Skeletal muscle tissue (tissue), 4 donors: ENCODE measurements around the gene SULT1A4. TPM values are rescaled to one million over a fixed set of nuclear protein-coding genes. Genes with fewer than 3 reads are reported as not detected.
"Not testable (repeated sequence)": the region's sequence is repeated elsewhere in the genome, so short reads cannot be mapped to it uniquely, and the experiment has no call there.

Experiments
- H3K27ac ChIP-seq: one replicate; pipeline ENCODE4 v1.7.0; 2013; ENCODE audit warnings: mild to moderate bottlenecking, low read depth, low read length, inconsistent platforms
- H3K27me3 ChIP-seq, 3 donors: one replicate each; pipeline ENCODE4 v1.7.0; 2013; ENCODE audit warnings: low read length in 3 of 3; ENCODE audit not compliant: control insufficient read depth in 3 of 3, insufficient read depth in 3 of 3
- H3K36me3 ChIP-seq, 3 donors: one replicate each; pipeline ENCODE4 v1.7.0; 2013; ENCODE audit warnings: low read length in 3 of 3; ENCODE audit not compliant: control insufficient read depth in 3 of 3, insufficient read depth in 3 of 3
- H3K4me1 ChIP-seq, 3 donors: one replicate each; pipeline ENCODE4 v1.7.0; 2013; ENCODE audit warnings: low read length in 3 of 3, mild to moderate bottlenecking in 3 of 3; ENCODE audit not compliant: control insufficient read depth in 3 of 3, insufficient read depth in 3 of 3
- H3K4me3 ChIP-seq, 3 donors: one replicate each; pipeline ENCODE4 v1.7.0; 2013; ENCODE audit warnings: low read length in 3 of 3
- H3K9ac ChIP-seq, 3 donors: one replicate each; pipeline ENCODE4 v1.7.0; 2013; ENCODE audit warnings: low read length in 3 of 3, mild to moderate bottlenecking in 3 of 3, moderate library complexity in 2 of 3, low read depth in 1 of 3
- H3K9me3 ChIP-seq, 3 donors: one replicate each; pipeline ENCODE4 v1.7.0; 2013; ENCODE audit warnings: low read length in 3 of 3; ENCODE audit not compliant: control insufficient read depth in 3 of 3
- total RNA-seq: library from RNA; depleted of rRNA; stranded (reverse); fragments of >200 nt; gene quantifications from one replicate; pipeline ENCODE4 v1.2.3, GENCODE V29; 2014
- donor health status: Osteomylitis.

Gene SULT1A4
- 2.6 TPM for total RNA-seq

DNA sequence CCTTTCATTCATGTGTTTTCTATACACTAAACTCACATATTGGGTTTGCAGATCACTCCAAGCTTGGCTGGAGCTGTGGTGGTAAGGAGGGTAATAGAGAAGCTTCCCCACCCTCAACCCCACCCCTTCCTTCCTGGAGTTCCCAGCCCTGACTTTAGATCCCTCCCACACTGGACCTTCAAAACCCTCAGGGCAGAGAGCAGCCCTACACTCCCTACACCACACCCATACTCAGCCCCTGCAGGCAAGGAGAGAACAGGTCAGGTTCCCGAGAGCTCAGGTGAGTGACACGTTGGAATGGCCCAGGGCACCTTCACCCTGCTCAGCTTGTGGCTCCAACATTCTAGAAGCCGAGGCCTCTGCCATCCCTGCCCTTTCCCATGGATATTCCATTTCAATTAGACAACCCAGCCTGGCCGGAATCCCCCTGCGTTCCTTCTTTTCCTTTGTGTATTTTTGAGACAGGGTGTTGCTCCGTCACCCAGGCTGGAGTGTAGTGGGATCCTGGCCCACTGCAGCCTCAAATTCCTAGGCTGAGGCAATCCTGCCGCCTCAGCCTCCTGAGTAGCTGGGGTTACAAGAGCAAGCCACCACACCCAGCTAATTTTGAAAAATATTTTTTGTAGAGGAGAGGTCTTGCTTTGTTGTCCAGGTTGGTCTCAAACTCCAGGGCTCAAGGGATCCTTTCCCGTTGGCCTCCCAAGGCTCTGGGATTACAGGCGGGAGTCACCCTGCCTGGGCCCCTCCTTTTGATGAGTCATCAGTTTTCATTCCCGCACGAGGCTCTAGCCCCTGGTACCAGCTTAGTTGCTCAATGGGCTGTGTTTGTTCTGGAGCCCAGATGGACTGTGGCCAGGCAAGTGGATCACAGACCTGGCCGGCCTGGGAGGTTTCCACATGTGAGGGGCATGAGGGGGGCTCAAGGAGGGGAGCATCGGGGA lies at the start of gene SULT1A4:
TSS of gene SULT1A4 (plus strand) at position 208 of the 941 bp plus-strand sequence. CDS start 1,473 bp downstream, outside the sequence.
- H3K36me3 ChIP-seq, H3K4me1 ChIP-seq, H3K27me3 ChIP-seq, H3K4me3 ChIP-seq, H3K9me3 ChIP-seq, H3K27ac ChIP-seq, H3K9ac ChIP-seq: not testable (repeated sequence)

- H3K9ac ChIP-seq, H3K4me1 ChIP-seq, H3K27ac ChIP-seq, H3K4me3 ChIP-seq, H3K9me3 ChIP-seq, H3K27me3 ChIP-seq, H3K36me3 ChIP-seq: not testable (repeated sequence)
Observed at GRCh38 chr16:29423587-29423986, 36.1 kb upstream of the SULT1A4 start.

- not testable (repeated sequence) for H3K4me3 ChIP-seq, H3K9me3 ChIP-seq, H3K9ac ChIP-seq, H3K27ac ChIP-seq, H3K36me3 ChIP-seq, H3K27me3 ChIP-seq, H3K4me1 ChIP-seq
Observed at GRCh38 chr16:29425390-29425789, 34.3 kb upstream of the SULT1A4 start.

DNA sequence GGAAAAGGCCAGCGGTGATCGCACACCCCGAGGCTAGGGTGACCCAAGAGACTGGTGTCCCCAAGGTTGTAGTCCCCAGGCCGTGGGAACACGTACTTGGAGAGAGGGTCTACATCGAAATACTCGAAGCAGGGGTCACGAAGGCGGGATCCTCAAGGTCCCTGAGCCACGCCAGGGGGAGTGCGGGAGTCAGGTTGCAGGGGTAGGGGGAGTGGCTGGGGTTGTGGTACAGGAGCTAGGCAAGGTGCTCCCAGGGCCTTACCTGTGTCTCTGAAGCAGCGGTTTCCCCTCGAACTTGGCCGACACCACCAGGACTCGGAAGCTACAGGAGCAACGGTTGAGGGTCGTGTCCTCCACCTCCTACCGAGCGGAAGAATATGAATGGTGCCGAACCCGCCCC lies 6.0 kb upstream of the SULT1A4 start:
- H3K4me3 ChIP-seq, H3K27me3 ChIP-seq, H3K36me3 ChIP-seq, H3K4me1 ChIP-seq, H3K9me3 ChIP-seq, H3K27ac ChIP-seq, H3K9ac ChIP-seq: not testable (repeated sequence)

DNA sequence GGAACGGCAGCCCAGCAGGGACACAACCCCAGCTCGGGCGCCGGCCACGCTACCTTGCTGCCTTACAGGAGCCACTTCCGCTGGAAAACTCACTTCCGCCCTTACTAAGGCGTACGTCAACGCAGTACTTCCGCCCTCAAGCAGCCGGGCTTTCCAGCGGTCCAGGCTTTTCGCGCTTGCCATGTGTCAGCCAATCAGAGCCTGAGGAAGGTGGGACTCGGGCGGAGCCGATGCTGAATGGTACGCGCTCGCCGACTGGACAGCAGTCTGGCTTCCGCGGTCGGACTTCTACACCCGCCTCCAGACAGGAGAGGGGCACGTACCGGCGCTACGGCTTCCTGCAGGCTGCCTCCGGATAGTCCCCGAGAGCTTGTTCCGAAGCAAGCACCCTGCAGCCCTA lies 5.4 kb upstream of the SULT1A4 start, which contains the start of the genes BOLA2 and SLX1B:
TSS of gene BOLA2 (minus strand) at position 83 of the 400 bp plus-strand sequence. CDS start 98 bp downstream, outside the sequence.
TSS of gene SLX1B (plus strand) at position 265 of the 400 bp plus-strand sequence.
- H3K36me3 ChIP-seq = not testable (repeated sequence)

DNA sequence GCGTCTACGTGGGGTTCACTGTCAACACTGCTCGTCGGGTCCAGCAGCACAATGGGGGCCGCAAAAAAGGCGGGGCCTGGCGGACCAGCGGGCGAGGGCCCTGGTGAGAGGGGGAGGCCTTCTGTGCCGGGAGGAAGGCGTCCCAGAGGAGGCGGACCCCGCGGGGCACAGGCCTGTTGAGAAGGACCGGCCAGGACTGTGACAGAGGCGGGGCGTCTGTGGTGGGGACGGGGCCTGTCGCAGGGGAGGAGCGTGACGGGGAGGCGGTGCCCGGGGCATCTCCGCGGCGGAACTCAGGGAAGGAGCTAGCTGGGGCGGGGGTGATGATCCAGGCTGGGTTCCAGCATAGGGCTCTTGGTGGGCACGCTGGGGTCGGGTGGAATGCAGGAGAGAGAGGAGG lies 4.9 kb upstream of the SULT1A4 start:
- H3K9ac ChIP-seq, H3K4me3 ChIP-seq, H3K27me3 ChIP-seq, H3K27ac ChIP-seq, H3K36me3 ChIP-seq, H3K4me1 ChIP-seq, H3K9me3 ChIP-seq: not testable (repeated sequence)

More for the DNA sequence above, 5.4 kb upstream of the SULT1A4 start, which contains the start of the genes BOLA2 and SLX1B:
- H3K4me3 ChIP-seq, H3K4me1 ChIP-seq, H3K27ac ChIP-seq, H3K27me3 ChIP-seq, H3K9ac ChIP-seq, H3K9me3 ChIP-seq: not testable (repeated sequence)

DNA sequence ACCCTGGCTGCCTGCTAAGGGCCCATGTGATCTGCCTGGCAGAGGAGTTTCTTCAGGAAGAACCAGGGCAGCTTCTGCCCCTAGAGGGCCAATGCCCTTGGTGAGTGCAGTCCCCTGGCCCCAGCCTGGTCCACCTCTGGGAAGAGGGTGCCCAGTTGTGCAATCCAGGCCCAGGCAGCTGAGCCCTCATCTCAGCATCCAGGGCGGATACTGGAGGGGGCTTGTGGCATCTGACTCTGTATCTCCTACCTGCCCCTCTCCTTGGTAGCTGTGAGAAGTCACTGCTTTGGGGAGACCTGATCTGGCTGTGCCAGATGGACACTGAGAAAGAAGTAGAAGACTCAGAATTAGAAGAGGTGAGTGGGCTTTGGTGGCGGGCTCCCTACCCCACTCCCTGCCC lies 2.1 kb upstream of the SULT1A4 start:
- H3K4me3 ChIP-seq, H3K27me3 ChIP-seq, H3K36me3 ChIP-seq, H3K27ac ChIP-seq, H3K4me1 ChIP-seq, H3K9ac ChIP-seq, H3K9me3 ChIP-seq: not testable (repeated sequence)

GRCh38 chr16:29460647-29461030 lies 926 bp downstream of the SULT1A4 start:
- not testable (repeated sequence) for H3K27me3 ChIP-seq, H3K27ac ChIP-seq

GRCh38 chr16:29465985-29466824 lies 6.5 kb downstream of the SULT1A4 start:
- H3K36me3 ChIP-seq, H3K27ac ChIP-seq, H3K4me1 ChIP-seq, H3K27me3 ChIP-seq, H3K9me3 ChIP-seq, H3K9ac ChIP-seq, H3K4me3 ChIP-seq: not testable (repeated sequence)

More at GRCh38 chr16:29460647-29461030, 926 bp downstream of the SULT1A4 start:
- H3K4me3 ChIP-seq, H3K9me3 ChIP-seq, H3K9ac ChIP-seq, H3K36me3 ChIP-seq, H3K4me1 ChIP-seq: not testable (repeated sequence)

GRCh38 chr16:29466904-29467303 lies 7.2 kb downstream of the SULT1A4 start:
- not testable (repeated sequence) for H3K9ac ChIP-seq, H3K4me1 ChIP-seq, H3K4me3 ChIP-seq, H3K9me3 ChIP-seq, H3K27ac ChIP-seq, H3K36me3 ChIP-seq, H3K27me3 ChIP-seq
